ENCODE measurements around the gene CCNL1.

Gene CCNL1

DNA sequence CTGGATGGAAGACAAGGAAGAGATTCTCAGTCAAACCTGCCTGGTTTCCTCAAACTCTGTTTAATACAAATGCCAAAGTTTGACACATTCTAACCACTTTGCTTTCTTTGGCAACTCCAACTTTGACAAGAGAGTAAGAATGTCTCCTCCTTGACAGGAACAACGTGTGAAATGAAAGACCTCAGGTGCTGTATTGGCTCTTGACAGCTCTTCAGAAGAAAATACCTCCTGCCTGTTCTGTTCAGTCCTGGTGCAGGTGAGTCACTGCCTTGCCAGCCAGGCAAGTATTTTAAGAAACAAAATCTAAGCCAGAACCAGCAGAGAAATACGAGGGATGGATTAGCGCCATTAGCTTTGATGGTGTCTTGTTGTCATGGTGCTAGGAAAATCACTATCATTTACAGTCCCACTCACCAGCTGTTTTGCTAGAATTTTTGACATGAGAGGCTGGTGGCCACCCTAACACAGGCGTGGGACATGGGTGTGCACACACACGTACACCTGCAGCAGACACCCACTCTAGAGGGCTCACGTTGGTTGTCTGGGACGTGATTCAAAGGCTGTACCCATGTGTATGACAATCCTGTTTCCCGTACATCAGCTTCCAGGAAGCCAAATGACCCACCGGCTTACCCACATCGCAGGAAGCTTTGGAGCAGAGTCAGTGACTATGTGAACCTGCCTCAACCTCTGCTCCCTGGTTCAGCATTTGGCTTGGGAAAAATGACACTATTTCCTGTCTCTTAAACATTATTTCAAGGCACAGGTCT lies 60.4 kb downstream of the CCNL1 start:
- H3K4me3 ChIP-seq (ENCODE audit: low read depth in 1 of 2, low read length in 2 of 2) = no peak overlapping the region
- peaks cover 0 to 25% of the 10 kb centered on the region in 2 donors for H3K4me1 ChIP-seq (ENCODE audit: control insufficient read depth in 1 of 2, insufficient read depth in 2 of 2, low read length in 2 of 2)
- no peaks in the 10 kb centered on the region for H3K27me3 ChIP-seq (ENCODE audit: low read depth, low read length)
- H3K9me3 ChIP-seq (ENCODE audit: control insufficient read depth in 1 of 2, low read length in 2 of 2) = no peaks in the 10 kb centered on the region
- no peak overlapping the region for H3K27ac ChIP-seq (ENCODE audit: low read length)
- no peaks in the 10 kb centered on the region for H3K36me3 ChIP-seq (ENCODE audit: control insufficient read depth in 1 of 2, insufficient read depth in 2 of 2, low read length in 2 of 2)

GRCh38 chr3:157098823-157099185 lies 61.1 kb downstream of the CCNL1 start:
- H3K4me1 ChIP-seq (ENCODE audit: control insufficient read depth in 1 of 2, insufficient read depth in 2 of 2, low read length in 2 of 2) = peaks cover 0 to 21% of the 10 kb centered on the region in 2 donors
- no peak overlapping the region for H3K27ac ChIP-seq (ENCODE audit: low read length)
- H3K4me3 ChIP-seq (ENCODE audit: low read depth in 1 of 2, low read length in 2 of 2) = no peak overlapping the region
- no peaks in the 10 kb centered on the region for H3K36me3 ChIP-seq (ENCODE audit: control insufficient read depth in 1 of 2, insufficient read depth in 2 of 2, low read length in 2 of 2)
- H3K27me3 ChIP-seq (ENCODE audit: low read depth, low read length) = no peaks in the 10 kb centered on the region
- no peaks in the 10 kb centered on the region for H3K9me3 ChIP-seq (ENCODE audit: control insufficient read depth in 1 of 2, low read length in 2 of 2)

GRCh38 chr3:157098121-157098822 lies 61.7 kb downstream of the CCNL1 start:
- Histone ChIP-seq H3K27me3 (ENCODE audit: low read depth, low read length) (no peaks in the 10 kb centered on the region), H3K9me3 (ENCODE audit: control insufficient read depth in 1 of 2, low read length in 2 of 2) (no peaks in the 10 kb centered on the region), H3K27ac (ENCODE audit: low read length) (peak overlapping the region; percentile 14), H3K4me3 (ENCODE audit: low read depth in 1 of 2, low read length in 2 of 2) (no peak overlapping the region), H3K36me3 (ENCODE audit: control insufficient read depth in 1 of 2, insufficient read depth in 2 of 2, low read length in 2 of 2) (no peaks in the 10 kb centered on the region), H3K4me1 (ENCODE audit: control insufficient read depth in 1 of 2, insufficient read depth in 2 of 2, low read length in 2 of 2) (peaks cover 0 to 21% of the 10 kb centered on the region in 2 donors)

All from muscle layer of duodenum (tissue), 2 donors.